ENCODE measurements around the gene ZNRF2.
"Not testable (repeated sequence)": the region's sequence is repeated elsewhere in the genome, so short reads cannot be mapped to it uniquely, and the experiment has no call there.

The ZNRF2 gene

DNA sequence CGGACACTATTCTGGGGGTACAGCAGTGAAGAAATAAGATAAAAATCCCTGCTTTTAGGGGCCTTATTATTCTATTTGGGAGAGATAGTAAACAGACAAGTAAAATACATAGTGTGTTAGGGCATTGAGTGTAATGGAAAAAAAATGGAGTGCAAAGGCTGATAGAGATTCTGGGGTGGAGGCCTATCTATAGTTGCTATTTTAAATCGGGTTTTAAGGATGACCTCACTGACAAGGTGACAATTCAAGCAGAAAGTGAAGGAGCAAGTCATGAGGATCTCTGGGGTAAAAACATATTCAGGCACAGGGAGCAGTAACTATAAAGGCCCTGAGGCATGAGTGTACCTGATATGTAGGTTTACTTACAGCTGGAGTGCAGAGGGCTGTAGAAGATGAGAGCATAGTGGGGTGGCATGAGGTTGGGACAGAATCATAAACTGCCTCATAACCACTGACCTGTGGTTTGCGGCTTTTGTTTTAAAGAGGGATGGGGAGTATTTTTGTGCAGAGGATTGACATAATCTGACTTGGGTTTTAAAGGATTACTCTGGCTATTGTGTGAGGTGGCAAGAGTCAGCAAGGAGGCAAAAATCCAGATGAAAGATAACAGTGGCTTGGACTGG is 8.1 kb downstream of the ZNRF2 start:
- DNase-seq = not testable (repeated sequence)

DNA sequence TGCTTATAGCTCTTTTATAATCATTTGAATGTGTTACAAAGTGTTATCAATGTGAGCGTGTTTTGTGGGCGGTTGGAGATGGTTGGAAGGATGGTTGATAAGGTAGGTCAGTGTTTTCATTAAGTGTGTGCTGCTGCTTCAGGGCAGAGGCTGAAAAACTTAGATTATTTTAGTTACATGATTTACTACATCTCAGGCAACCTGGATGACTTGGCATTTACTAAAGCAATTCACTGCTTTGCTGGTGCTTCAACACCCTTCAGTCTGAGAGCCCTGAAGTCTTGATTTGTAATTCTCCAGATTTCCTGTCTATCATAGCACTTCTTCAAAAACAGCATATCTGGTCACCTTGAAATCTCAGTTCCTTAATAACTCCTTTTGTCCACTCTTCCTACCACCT is 11.9 kb downstream of the ZNRF2 start:
- not testable (repeated sequence) for DNase-seq

DNA sequence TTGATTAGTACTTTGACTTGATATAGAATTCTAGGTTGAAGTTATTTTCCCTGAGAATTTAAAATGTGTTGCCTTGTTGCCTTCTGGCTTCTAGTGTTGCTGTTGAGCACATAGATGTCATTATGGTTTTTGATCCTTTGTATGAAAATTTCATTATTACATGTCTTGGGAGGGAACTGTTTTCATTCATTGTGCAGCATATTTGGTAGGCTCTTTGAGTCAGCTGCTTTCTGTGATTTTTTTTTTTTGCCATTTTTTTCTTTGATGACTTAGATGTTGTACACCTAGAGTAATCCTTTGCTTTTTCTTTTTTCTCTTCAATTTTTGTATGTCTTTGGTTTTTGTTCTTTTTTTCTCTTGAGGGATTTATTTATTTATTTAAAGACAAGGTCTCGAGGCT is 13.1 kb downstream of the ZNRF2 start:
- not testable (repeated sequence) for DNase-seq

DNA sequence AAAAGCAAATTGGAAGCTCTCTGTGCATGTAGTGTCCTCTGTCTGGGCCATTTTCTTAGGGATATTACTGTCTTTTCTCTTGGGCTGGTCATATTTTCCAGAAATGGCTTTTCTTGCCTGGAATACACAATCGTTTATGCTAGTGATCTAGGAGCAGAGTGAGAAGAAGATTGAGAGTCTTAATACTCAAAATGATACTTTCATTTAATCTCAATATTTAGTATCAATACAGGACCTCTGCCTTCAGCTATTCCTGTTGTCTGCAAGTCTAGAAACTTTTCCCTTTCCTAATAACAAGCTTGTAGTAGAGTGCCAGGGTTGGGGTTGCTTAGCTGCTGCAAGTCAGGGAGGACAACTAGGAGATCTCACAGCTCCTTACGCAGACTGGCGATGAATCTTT is 14.0 kb downstream of the ZNRF2 start:
- not testable (repeated sequence) for DNase-seq

DNA sequence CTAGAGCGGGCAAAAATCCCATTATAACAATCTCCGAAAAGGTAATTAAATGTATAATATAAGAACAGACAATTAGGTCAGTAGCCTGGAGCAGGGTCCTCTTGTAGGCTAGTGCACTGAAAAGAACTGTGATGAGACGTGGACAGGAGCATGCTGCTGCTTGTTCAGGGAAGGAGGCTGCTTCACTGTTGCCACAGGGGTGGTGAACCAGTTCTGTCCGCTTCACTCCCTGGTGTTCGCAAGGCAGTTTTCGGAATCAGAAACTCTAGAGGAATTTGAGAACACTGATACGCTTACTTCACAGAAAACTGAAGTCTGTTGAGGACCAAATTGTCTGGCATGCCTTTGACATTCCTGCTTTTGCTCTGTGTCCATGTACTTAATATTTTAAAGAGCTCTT is 17.4 kb downstream of the ZNRF2 start:
- no peak for DNase-seq

DNA sequence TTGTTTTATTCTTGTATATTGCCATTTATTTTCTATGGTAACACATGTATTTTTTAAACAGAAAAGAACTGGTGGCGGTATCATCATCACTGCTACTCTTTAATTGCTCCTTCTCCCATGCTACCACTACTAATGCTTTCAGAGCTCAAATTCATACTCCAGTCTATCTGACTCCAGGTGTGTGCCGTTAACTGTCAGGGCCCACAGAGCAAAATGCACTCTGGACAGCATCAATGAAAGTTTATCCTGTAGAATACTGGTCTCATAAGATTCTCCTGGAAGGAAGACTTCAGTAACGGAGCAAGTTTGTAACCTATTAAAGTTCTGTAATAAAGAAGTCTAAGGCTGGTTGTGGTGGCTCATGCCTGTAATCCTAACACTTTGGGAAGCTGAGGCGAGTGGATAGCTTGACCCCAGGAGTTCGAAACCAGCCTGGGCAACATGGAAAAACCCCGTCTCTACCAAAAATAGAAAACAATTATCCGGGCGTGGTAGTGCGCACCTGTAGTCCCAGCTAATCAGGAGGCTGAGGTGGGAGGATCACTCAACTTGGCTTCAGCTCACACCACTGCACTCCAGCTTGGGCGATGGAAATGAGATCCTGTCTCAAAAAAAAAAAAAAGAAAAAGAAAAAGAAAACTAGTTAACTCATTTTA is 18.4 kb downstream of the ZNRF2 start:
- no peak for DNase-seq

DNA sequence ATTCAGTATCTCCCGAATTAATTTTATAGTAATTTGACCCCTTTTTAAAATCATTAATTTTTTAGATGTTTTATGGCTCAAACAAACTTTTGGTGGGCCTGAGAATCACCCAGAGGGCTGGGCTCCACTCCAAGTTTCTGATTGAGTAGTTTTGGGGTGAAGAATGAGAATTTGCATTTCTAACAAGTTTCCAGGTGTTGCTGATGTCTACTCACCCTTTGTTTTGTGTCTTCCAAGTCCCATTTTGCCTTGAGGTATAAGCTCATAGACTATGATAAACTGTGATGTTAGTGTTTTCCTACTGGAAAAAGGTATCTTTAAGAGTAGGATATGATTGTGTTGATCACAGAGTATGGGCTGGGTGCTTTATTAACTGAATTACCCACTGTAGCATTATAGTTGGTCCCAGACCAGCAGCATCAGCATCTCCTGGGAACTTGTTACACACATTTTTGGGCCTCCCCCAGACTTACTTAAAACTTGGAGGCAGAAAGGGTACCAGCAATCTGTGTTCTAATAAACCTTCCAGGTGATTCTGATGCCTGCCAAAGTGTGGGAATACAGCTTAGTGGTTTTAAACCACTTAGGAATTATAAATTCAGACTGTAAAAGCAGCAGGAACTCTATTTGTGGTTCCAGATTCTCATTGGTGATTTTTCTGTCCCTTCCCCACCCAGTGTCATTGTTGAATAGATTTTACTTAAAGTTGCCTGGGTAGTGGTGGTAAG is 19.1 kb downstream of the ZNRF2 start:
- no peak for DNase-seq

DNA sequence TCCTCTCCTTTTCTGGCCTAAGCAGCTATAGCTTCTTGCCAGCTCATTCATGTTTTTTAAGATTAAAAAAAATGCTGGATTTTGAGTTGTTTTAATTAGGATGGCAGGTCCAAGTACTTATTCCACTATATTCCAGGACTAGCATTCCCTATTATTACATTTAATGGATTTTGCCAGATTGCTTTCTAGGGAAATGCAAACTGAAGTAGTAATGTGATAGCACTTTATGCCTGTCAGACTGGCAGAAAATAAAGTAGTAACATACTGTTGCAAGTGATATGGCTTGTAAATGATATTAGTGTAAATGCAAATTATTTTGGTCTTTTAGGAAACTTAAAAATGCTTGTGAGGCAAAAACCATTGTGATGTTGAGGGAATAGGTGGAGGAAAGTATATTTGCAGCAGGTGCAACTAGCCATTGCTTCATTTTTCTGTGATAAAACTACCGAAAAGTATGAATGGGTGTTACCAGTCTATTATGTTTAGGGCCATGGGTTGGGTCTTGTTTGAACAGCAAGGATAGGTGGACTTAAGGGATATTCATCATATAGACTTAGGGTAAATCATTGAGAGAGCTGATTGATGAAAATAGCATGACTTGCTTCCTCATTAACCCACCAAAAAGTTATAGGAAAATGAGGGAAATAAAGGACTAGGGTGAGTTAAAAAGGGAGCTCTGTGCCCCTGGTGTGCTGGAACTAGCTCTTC is 19.9 kb downstream of the ZNRF2 start:
- no peak for DNase-seq

DNA sequence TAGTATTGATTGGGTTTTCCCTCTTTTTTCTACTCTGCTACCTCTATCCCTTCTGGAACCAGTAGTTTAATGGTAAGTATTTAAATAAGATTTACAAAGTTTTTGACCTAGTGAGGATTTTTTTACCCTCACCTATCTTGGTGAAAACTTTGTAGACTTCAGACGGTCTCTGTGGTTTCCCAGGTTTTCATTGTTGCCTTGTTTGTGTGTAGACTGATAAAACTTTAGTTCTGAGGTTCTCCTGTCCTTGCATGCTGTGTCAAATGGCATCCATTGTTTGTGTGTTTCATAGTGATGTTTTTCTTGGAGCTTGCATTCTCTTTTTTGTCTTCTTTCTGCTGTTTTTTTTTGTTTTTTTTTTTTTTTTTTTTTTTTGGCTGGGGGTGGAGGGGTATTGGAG is 22.6 kb downstream of the ZNRF2 start:
- no peak for DNase-seq

DNA sequence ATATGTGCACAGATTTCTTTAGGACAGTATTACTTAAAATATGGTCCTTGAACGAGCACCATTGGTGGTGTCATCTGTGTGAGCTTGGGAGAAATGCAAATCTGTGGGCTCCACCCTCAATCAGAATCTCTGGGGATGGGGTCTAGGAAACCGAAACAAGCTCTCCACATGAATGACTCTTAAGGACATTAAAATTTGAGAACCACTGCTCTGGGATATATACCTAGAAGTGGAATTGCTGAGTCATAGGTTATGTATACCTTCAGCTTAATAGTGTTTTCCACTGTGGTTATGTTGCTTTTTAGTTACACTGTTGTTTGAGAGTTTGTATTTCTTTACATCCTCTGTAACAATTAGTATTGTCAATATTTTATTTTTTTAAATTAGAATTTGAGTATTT is 24.0 kb downstream of the ZNRF2 start:
- no peak for DNase-seq

DNA sequence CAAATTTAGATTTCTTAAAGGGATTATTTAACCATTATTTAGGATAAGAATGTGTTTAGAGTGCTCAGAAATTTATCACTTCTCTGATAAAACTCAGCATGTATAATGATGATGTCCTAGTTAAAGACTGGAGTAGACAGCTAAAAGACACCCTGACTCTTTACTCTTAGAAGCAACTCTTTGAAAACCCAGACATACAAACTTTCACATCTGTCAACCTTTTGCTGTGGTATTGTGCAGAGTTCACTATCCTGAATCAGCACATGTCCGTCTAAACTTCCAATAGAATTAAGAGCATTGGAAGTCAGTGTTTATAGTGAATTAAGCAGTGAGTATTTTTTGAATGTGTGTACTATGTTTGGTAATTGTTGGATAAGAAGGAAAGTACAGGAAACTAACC is 24.9 kb downstream of the ZNRF2 start:
- DNase-seq = no peak

DNA sequence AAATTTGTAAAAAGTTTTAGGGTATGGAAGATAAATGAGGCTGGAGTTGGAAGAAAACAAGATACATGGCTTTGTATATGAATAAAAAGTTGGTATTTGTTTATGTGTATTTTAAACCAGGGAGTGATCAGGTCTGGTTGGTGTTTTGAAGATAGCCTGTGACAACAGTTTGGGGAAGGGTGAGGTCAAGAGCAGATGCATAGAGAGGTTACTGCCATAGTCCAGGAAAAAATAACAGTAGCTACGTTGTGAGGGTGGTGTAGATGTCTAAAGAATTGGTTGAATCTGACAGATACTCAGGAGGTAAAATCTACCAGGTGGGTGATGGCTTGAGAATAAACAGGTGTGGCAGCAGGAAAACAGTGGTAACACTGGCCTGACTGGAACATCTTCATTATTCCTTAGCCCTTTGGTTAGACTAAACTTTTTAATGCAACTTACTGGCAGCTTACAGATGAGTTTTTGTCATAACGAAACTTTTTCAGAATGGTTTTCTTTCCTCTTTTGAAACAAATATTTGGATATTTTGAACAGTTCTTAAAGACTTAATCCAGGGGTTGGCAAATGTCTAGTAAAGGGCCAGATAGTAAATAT is 25.5 kb downstream of the ZNRF2 start:
- no peak for DNase-seq

DNA sequence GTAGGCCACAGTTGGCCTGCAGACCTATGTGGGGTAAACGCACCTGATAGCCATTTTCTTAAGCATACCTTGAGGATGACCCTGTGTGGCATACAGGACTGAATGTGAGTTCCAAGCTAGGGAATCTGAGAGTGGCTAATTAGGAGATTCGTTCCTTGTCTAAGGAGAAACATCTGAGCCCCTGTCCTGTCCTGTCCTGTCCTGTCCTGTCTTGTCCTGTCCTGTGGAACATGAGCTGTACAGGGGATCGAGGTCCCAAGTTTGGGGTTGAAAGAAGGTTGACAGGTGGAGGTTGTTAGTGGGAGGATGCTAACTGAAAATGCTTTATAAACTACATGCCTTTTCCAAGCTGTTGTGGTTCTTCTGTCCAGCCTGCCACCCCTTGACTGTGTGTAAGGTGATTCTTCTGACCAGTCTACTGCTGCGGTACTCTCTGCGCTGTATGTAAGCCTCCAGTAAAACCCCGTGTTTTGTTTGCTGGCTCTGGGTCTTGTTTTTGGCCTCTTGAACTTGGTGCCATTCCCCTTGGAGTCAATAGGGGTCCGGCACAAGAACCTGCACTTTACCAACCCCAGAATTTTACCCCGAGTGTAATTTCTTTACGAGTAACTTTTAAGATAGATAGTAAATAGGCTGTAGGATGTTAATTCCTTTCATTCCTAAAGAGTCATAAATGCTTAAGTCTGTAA is 26.4 kb downstream of the ZNRF2 start:
- no peak for DNase-seq

DNA sequence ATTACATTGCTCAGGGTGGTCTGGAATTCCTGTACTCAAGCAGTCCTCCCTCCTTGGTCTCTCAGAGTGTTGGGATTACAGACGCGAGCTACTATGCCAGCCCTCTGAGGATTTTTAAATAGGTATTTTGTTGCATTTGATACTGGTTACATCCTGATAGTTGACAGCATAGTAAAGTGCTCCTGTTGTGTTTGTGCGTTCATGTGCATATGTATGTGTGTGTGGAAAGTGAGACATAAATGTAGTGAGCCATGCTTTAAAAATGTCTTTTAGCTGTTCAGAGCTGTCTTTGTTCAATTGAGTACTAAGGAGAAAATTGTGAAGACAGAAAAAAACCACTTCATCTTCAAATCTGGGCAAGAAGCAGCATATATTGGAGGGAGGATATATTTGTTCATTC is 27.8 kb downstream of the ZNRF2 start:
- DNase-seq = peak; percentile 34

DNA sequence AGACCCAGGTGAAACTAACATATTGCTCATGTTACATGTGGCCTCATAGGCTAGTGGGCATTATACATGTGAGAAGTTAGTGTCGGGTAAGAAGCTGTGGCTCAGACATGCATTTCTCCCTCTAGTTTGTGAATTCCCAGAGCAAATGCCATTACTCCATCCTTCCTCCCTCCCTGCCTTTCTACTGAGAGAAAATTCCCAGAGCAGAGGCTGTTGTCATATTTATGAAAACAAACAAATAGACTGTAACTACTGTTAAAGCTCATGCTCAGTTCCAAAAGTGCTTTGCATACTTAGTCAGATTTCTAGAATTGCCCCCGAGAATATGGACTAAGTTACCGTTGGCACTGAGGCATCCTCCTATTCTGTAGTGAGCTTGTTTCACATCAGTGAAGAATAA is 29.0 kb downstream of the ZNRF2 start:
- DNase-seq = no peak

DNA sequence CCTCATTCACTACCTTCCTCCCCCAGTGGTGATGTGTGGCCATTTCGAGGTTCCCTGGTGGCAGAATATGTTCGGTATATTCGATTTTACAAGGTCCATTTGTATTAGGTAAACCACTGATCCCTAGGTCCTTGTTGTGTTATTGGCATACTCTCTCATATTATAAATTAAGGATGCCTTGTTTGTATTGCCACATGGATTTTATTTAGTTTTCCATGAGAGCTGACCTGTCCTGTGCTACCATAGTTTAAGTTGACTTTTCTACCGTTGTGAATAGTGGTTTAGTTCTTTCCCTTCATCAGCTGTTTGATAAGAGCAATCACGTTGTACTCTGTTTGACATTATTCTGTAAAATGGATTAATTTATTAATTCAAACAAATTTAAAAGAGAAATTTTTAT is 29.4 kb downstream of the ZNRF2 start:
- no peak for DNase-seq

DNA sequence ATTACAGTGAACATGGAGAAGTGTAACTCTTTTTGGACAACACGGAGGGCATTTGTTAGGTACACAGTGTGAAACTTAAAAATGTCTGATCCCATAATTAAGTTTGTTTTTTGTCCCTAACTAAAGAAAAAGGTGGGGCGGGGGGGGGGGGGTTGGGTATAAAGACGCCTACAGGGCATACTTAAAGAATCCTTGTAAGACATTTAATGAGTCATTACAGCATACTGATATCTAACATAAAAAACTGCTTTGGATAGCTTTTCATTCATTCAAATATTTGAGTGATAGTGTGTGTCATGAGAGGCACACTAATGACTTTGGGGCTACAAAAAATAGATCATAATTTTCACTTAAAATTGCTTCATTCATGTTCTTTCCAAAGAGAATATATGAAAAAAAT is 31.2 kb downstream of the ZNRF2 start:
- no peak for DNase-seq

DNA sequence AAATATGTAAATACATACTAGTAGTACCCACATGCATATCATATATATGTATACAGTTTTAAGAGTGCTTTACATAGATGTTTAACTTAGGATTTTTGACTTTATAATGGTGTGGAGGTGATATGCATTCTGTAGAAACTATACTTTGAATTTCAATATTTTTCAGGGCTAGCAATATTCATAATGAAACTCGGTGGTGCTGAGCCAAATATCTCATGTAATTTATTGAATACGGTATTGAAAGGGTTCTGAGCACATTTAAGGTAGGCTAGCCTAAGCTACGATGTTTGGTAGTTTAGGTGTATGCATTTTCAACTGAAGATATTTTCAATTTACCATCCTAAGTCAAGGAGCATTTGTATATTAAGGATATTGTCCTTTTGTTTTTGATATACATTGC is 36.0 kb downstream of the ZNRF2 start:
- no peak for DNase-seq

DNA sequence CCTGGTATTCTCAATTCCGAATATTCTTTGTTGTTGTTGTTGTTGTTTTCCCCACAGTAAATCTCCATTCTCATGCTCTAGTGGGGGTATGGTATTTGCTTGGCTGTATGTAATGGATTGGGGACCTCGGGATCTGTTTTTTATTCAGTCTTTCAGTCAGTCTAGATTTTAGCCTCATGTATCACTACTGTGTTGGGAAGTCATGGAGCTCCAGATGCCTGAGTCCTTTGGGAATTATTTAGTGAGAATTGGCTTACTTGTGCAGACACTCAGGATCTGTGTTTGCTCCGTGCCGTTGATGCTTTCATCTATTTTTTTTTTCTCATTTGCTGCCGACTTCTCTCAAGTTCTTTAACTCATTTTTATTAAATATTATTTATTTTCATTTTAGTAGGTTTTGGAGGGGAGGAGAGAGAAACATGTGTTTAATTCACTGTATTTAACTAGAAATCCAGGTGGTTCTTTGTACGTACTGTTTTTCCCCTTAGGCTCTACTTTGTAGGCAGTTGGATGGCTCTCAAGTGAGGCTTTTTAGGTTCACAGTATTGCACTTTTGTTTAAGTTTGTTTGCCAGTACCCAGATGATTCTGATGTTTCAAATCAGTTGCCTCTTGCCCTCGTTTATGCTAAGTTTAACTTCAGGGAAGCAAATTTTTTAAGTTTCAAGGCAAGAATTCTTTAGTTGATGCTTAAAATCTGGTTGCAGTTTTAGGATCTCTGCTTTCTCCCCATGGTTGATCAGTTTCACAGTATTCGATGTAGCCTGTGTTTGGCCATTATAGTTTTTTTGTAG is 36.9 kb downstream of the ZNRF2 start:
- DNase-seq = peak; percentile 12

DNA sequence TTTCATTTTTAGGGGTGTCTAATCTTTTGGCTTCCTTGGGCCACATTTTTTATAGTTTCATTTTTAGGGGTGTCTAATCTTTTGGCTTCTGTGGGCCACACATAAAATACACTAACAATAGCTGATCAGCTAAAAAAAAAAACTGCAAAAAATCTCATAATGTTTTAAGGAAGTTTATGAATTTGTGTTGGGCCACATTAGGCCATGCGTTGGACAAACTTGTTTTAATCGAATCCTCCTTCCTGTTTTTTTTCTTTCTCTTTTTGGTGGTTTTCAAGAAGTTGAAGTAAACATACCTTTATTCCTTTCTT is 37.4 kb downstream of the ZNRF2 start:
- no peak for DNase-seq

DNA sequence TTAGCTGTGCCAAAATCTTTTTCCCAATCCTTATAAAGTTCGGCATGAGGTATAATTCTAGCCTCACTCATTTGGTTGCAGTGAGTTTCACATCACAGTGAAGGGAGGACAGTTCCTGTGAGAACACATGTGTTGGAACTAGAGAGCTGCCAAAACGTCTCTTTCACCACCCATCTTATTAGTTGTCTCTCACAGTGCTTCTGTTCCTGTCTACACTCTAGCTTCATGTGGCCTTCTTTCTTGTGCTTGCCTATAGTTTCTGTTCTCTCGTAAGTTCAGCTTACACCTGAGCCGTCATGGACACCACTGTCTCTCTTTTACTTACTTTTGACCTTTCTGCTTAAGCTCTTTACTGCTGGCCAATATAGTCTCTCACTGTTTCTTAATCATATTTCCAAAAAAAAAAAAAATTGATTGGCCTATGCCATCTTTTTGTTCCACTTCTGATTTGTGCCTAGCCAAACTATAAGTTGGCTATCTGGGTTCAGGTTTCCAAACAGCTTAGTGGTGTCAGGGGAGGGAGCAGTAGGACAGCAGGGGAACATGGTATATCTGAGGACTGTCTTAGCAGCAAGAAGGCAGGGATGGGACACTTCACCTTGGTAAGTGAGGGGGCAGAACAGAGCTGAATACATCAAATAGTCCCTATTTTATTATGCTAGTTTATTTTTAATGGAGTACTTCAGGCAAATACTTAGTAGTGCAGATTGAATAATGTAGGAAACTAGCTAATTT is 38.0 kb downstream of the ZNRF2 start:
- no peak for DNase-seq

All from retina (tissue), 1 donor.